H1 (cell line): ENCODE measurements around the gene NTN1. TPM values are rescaled to one million over a fixed set of nuclear protein-coding genes. Genes with fewer than 3 reads are reported as not detected.
"Not testable (repeated sequence)": the region's sequence is repeated elsewhere in the genome, so short reads cannot be mapped to it uniquely, and the experiment has no call there.

Experiments
- CTCF ChIA-PET: fragments of 300-600 bp; sonication (Branson Sonifier 250); formaldehyde crosslinking; loops from one replicate; lab custom pipeline; 2021; ENCODE audit not compliant: partially characterized antibody; lab: Charles Lee
- POLR2A ChIA-PET: fragments of 300-600 bp; sonication (Branson Sonifier 250); formaldehyde crosslinking; loops from one replicate; lab custom pipeline; 2021; ENCODE audit warnings: inconsistent platforms; ENCODE audit not compliant: partially characterized antibody; lab: Charles Lee
- DNase-seq, 2 experiments: peaks; one replicate each; pipeline versions ENCODE4 v3.0.0 to v3.0.0-alpha.2; 2010 to 2022; ENCODE audit warnings: low spot score in 2 of 2, low read depth in 1 of 2, mixed read lengths in 1 of 2
- FAIRE-seq: peaks from 2 replicates; lab custom pipeline; 2011; peaks lifted over from hg19 to GRCh38; lab: Jason Lieb, UNC
- H2AFZ ChIP-seq: 2 replicates; pipeline ENCODE4 v1.8.1; 2012; ENCODE audit warnings: low read length, inconsistent platforms
- H2AK5ac ChIP-seq: 2 replicates; pipeline ENCODE4 v1.6.1; 2013; ENCODE audit warnings: low read depth, low read length
- H2BK120ac ChIP-seq: replicated peaks from 2 replicates; pipeline ENCODE3; 2013; ENCODE audit warnings: low read depth, low read length, inconsistent platforms
- H2BK12ac ChIP-seq: 2 replicates; pipeline ENCODE4 v1.6.1; 2013; ENCODE audit warnings: low read depth, low read length
- H2BK15ac ChIP-seq: 2 replicates; pipeline ENCODE4 v1.6.1; 2013; ENCODE audit warnings: low read length
- H2BK20ac ChIP-seq: 2 replicates; pipeline ENCODE4 v1.6.1; 2013; ENCODE audit warnings: low read length
- H2BK5ac ChIP-seq: 2 replicates; pipeline ENCODE4 v1.6.1; 2013; ENCODE audit warnings: low read depth, low read length
- H3K14ac ChIP-seq: 2 replicates; pipeline ENCODE4 v1.6.1; 2013; ENCODE audit warnings: inconsistent platforms; ENCODE audit not compliant: insufficient read length
- H3K18ac ChIP-seq: 2 replicates; pipeline ENCODE4 v1.6.1; 2013; ENCODE audit warnings: low read length; ENCODE audit errors: extremely low read depth
- H3K23ac ChIP-seq: 2 replicates; pipeline ENCODE4 v1.6.1; 2013; ENCODE audit warnings: inconsistent platforms; ENCODE audit not compliant: insufficient read length
- H3K23me2 ChIP-seq: 2 replicates; pipeline ENCODE4 v1.6.1; 2013; ENCODE audit warnings: low read depth, low read length
- H3K27ac ChIP-seq: 2 replicates; pipeline ENCODE4 v1.6.1; 2011; ENCODE audit warnings: low read depth, low read length, inconsistent platforms
- H3K27me3 ChIP-seq, 4 experiments: replicated peaks in 1 of 4; 1 replicate in 1 of 4; 2 replicates in 3 of 4; pipeline versions ENCODE4 v1.6.1 to v1.8.1; 2011 to 2013; ENCODE audit warnings: low read length in 3 of 4, mild to moderate bottlenecking in 3 of 4, inconsistent platforms in 2 of 4, mixed read lengths in 2 of 4, moderate library complexity in 1 of 4; ENCODE audit not compliant: control insufficient read depth in 3 of 4, insufficient read depth in 3 of 4; ENCODE audit errors: extremely low read depth in 1 of 4
- H3K36me3 ChIP-seq, 4 experiments: 2 replicates each; pipeline versions ENCODE4 v1.6.1 to v1.8.1; 2011 to 2013; ENCODE audit warnings: mild to moderate bottlenecking in 4 of 4, low read length in 3 of 4, moderate library complexity in 2 of 4, control low read depth in 1 of 4, inconsistent platforms in 1 of 4; ENCODE audit not compliant: insufficient read depth in 4 of 4, control insufficient read depth in 2 of 4
- H3K4ac ChIP-seq: replicated peaks from 2 replicates; pipeline ENCODE3; 2013; ENCODE audit warnings: low read length, low read depth, mixed read lengths, inconsistent platforms; ENCODE audit not compliant: insufficient read length
- H3K4me1 ChIP-seq, 4 experiments: replicated peaks in 1 of 4; 1 replicate in 1 of 4; 2 replicates in 3 of 4; pipeline versions ENCODE4 v1.6.1 to v1.8.1; 2011 to 2013; ENCODE audit warnings: low read length in 3 of 4, inconsistent platforms in 2 of 4, mixed read lengths in 1 of 4; ENCODE audit not compliant: insufficient read depth in 4 of 4, control insufficient read depth in 3 of 4
- H3K4me2 ChIP-seq, 2 experiments: 2 replicates each; pipeline versions ENCODE4 v1.6.1 to v1.8.1; 2011 to 2013; ENCODE audit warnings: low read depth in 2 of 2, low read length in 2 of 2, control low read depth in 1 of 2, inconsistent platforms in 1 of 2, mild to moderate bottlenecking in 1 of 2; ENCODE audit not compliant: insufficient read depth in 1 of 2
- H3K4me3 ChIP-seq, 4 experiments: fragments of 200-600, 300-600 bp in 1 of 4; sonication (generic), shearing (Covaris generic), sonication (Bioruptor Twin) in 1 of 4; 2 replicates each; pipeline versions ENCODE4 v1.5.1 to v1.8.1; 2011 to 2016; ENCODE audit warnings: low read length in 4 of 4, low read depth in 3 of 4, control low read depth in 2 of 4, inconsistent platforms in 2 of 4, mild to moderate bottlenecking in 2 of 4, mixed read lengths in 1 of 4, moderate library complexity in 1 of 4; ENCODE audit not compliant: insufficient read depth in 2 of 4; ENCODE audit errors: extremely low read depth in 1 of 4
- H3K56ac ChIP-seq: replicated peaks from 2 replicates; pipeline ENCODE3; 2013; ENCODE audit warnings: low read depth, mild to moderate bottlenecking, mixed read lengths, low read length, inconsistent platforms; ENCODE audit not compliant: insufficient read length
- H3K79me1 ChIP-seq: 2 replicates; pipeline ENCODE4 v1.6.1; 2013; ENCODE audit warnings: low read depth, low read length, control low read depth
- H3K79me2 ChIP-seq, 2 experiments: 2 replicates each; pipeline versions ENCODE4 v1.6.1 to v1.8.1; 2012 to 2013; ENCODE audit warnings: low read length in 2 of 2, mild to moderate bottlenecking in 2 of 2, inconsistent platforms in 1 of 2; ENCODE audit not compliant: insufficient read depth in 2 of 2, control insufficient read depth in 1 of 2
- H3K9ac ChIP-seq, 4 experiments: replicated peaks in 1 of 4; 1 replicate in 1 of 4; 2 replicates in 3 of 4; pipeline versions ENCODE4 v1.6.1 to v1.8.1; 2011 to 2013; ENCODE audit warnings: low read depth in 3 of 4, low read length in 3 of 4, control low read depth in 2 of 4, mild to moderate bottlenecking in 2 of 4, moderate library complexity in 2 of 4, inconsistent platforms in 1 of 4; ENCODE audit errors: extremely low read depth in 1 of 4
- H3K9me3 ChIP-seq, 2 experiments: 2 replicates each; pipeline versions ENCODE4 v1.6.1 to v1.8.1; 2012 to 2013; ENCODE audit warnings: mild to moderate bottlenecking in 2 of 2, moderate library complexity in 2 of 2, control low read depth in 1 of 2, inconsistent platforms in 1 of 2, low read depth in 1 of 2, low read length in 1 of 2, mixed read lengths in 1 of 2; ENCODE audit not compliant: insufficient read depth in 2 of 2
- H4K20me1 ChIP-seq, 2 experiments: replicated peaks in 1 of 2; 2 replicates each; pipeline versions ENCODE3 to v1.8.1; 2011 to 2013; ENCODE audit warnings: inconsistent platforms in 2 of 2, low read length in 2 of 2, mild to moderate bottlenecking in 1 of 2; ENCODE audit not compliant: insufficient read depth in 2 of 2, control insufficient read depth in 1 of 2
- H4K5ac ChIP-seq: 2 replicates; pipeline ENCODE4 v1.6.1; 2013; ENCODE audit warnings: low read length, low read depth, mixed read lengths, inconsistent platforms; ENCODE audit not compliant: insufficient read length
- H4K8ac ChIP-seq: 2 replicates; pipeline ENCODE4 v1.8.0; 2013; ENCODE audit warnings: mild to moderate bottlenecking, moderate library complexity, low read length, inconsistent platforms; ENCODE audit not compliant: insufficient read depth; ENCODE audit errors: extremely low read depth
- H4K91ac ChIP-seq: replicated peaks from 2 replicates; pipeline ENCODE3; 2013; ENCODE audit warnings: low read length, mixed read lengths, inconsistent platforms; ENCODE audit not compliant: insufficient read length
- WGBS, 2 experiments: shearing (Covaris generic) in 1 of 2; methylation state at CpG; one replicate each; pipeline versions ENCODE4 v1.1.6 to v1.1.7; 2013 to 2015; ENCODE audit warnings: low lambda C conversion rate in 2 of 2, mixed read lengths in 2 of 2, inconsistent platforms in 1 of 2, low coverage in 1 of 2, missing lambda C conversion rate in 1 of 2; ENCODE audit not compliant: insufficient replicate concordance in 2 of 2, insufficient coverage in 1 of 2, insufficient read length in 1 of 2; ENCODE audit errors: extremely low coverage in 1 of 2, missing lambda C conversion rate in 1 of 2; 5-methylcytosine and 5-hydroxymethylcytosine counted together
- polyA plus RNA-seq, 7 experiments: library from polyadenylated mRNA; depleted of rRNA in 3 of 7; stranded (reverse) in 5 of 7; unstranded in 2 of 7; fragments of >200 nt in 5 of 7; fragments of 200-250 nt in 2 of 7; gene quantifications; 1 replicate in 5 of 7; 2 replicates in 1 of 7; 4 replicates in 1 of 7; pipeline versions ENCODE4 v1.2.1 to v1.2.3, GENCODE V29; 2011 to 2013; ENCODE audit warnings: missing spikeins in 2 of 7, mixed read lengths in 2 of 7
- total RNA-seq: library from RNA; stranded (reverse); fragmentation: NEBNext Ultra II Directional; extraction: Animal tissue kit (Norgen Biotek cat#: 25700); gene quantifications from 2 replicates; pipeline ENCODE4 v1.2.1, GENCODE V29; 2021

NTN1 gene
- total and polyA plus RNA-seq, 2 of the 8 experiments (the other 6 are each of a cell fraction or from before 2014, with no cell fraction given): 2.0 to 2.3 TPM

GRCh38 chr17:9103193-9103592 lies 81.9 kb downstream of the NTN1 start:
- H3K79me1 ChIP-seq, H3K56ac ChIP-seq, H3K18ac ChIP-seq, H3K9ac ChIP-seq, H3K79me2 ChIP-seq, CTCF ChIA-PET, H4K91ac ChIP-seq, DNase-seq, H2AFZ ChIP-seq, H2BK12ac ChIP-seq, H2BK15ac ChIP-seq, H2BK120ac ChIP-seq, H3K14ac ChIP-seq, H3K27ac ChIP-seq, H3K23me2 ChIP-seq, H3K4ac ChIP-seq, H4K20me1 ChIP-seq, H4K5ac ChIP-seq, H3K4me1 ChIP-seq, H3K4me2 ChIP-seq, H2BK5ac ChIP-seq, H3K9me3 ChIP-seq, H3K36me3 ChIP-seq, H4K8ac ChIP-seq, H3K27me3 ChIP-seq, H3K4me3 ChIP-seq, H3K23ac ChIP-seq, H2AK5ac ChIP-seq, FAIRE-seq, H2BK20ac ChIP-seq: not testable (repeated sequence)
- POLR2A ChIA-PET: interaction anchor here (1.0 kb wide), 1 partner anchor 9 kb away, joined by 3 read pairs; no protein-coding TSS in a partner anchor
- 76% methylated on average over 3 of the region's 3 CpGs; no CpG with 5 or more reads in 1 of the 2 experiments for WGBS, 2 experiments
